MM.1S (cell line): ENCODE measurements around the gene KCTD7.
"Not testable (repeated sequence)": the region's sequence is repeated elsewhere in the genome, so short reads cannot be mapped to it uniquely, and the experiment has no call there.

Source experiments
- DNase-seq: peaks from one replicate; pipeline ENCODE4 v3.0.0-alpha.2; 2015
- H2AFZ ChIP-seq: fragments of 300-600 bp; sonication (generic); 2 replicates; pipeline ENCODE4 v1.6.0; 2016; ENCODE audit warnings: antibody characterized with exemption, low read length
- H3F3A ChIP-seq: fragments of 300-600 bp; sonication (generic); 2 replicates; pipeline ENCODE4 v1.6.1; 2016; ENCODE audit warnings: mild to moderate bottlenecking, antibody characterized with exemption, low read length, moderate library complexity, mixed read lengths; ENCODE audit not compliant: insufficient read depth
- H3K27ac ChIP-seq: fragments of 300-600 bp; sonication (generic); 2 replicates; pipeline ENCODE4 v1.5.1; 2016; ENCODE audit warnings: mild to moderate bottlenecking, low read length
- H3K27me3 ChIP-seq: fragments of 300-600 bp; sonication (generic); replicated peaks from 2 replicates; pipeline ENCODE4 v1.6.0; 2016; ENCODE audit warnings: low read length; ENCODE audit not compliant: insufficient read depth
- H3K36me3 ChIP-seq: fragments of 300-600 bp; sonication (generic); replicated peaks from 2 replicates; pipeline ENCODE4 v1.6.1; 2016; ENCODE audit warnings: mild to moderate bottlenecking, low read length, mixed read lengths; ENCODE audit not compliant: insufficient read depth
- H3K4me1 ChIP-seq: fragments of 300-600 bp; sonication (generic); 2 replicates; pipeline ENCODE4 v1.6.1; 2016; ENCODE audit warnings: low read length, mixed read lengths
- H3K4me2 ChIP-seq: fragments of 300-600 bp; sonication (generic); 2 replicates; pipeline ENCODE4 v1.6.0; 2016; ENCODE audit warnings: low read depth, low read length
- H3K4me3 ChIP-seq: fragments of 300-600 bp; sonication (generic); 2 replicates; pipeline ENCODE4 v1.5.1; 2016; ENCODE audit warnings: low read length, mixed read lengths
- H3K79me2 ChIP-seq: fragments of 300-600 bp; sonication (generic); 2 replicates; pipeline ENCODE4 v1.6.1; 2016; ENCODE audit warnings: mixed run types, low read length, mixed read lengths
- H3K9ac ChIP-seq: fragments of 300-600 bp; sonication (generic); 2 replicates; pipeline ENCODE4 v1.6.1; 2016; ENCODE audit warnings: low read length, mixed read lengths
- H3K9me2 ChIP-seq: fragments of 300-600 bp; sonication (generic); replicated peaks from 2 replicates; pipeline ENCODE4 v1.6.1; 2016; ENCODE audit warnings: mild to moderate bottlenecking, low read length, mixed read lengths; ENCODE audit not compliant: insufficient read depth
- H3K9me3 ChIP-seq: fragments of 300-600 bp; sonication (generic); replicated peaks from 2 replicates; pipeline ENCODE4 v1.6.1; 2016; ENCODE audit warnings: mild to moderate bottlenecking, low read length, mixed read lengths; ENCODE audit not compliant: insufficient read depth
- H4K20me1 ChIP-seq: fragments of 300-600 bp; sonication (generic); 2 replicates; pipeline ENCODE4 v1.6.1; 2016; ENCODE audit warnings: mild to moderate bottlenecking, low read length, moderate library complexity, mixed read lengths; ENCODE audit not compliant: insufficient read depth
- EZH2 ChIP-seq: fragments of 300-600 bp; sonication (generic); optimal IDR thresholded peaks from 2 replicates; pipeline ENCODE3; 2017; ENCODE audit warnings: low read depth, mild to moderate bottlenecking, antibody characterized with exemption, low read length, mixed read lengths
- EZH2phosphoT487 ChIP-seq: fragments of 300-600 bp; sonication (generic); IDR thresholded peaks from 2 replicates; pipeline ENCODE4 v1.6.1; 2018; ENCODE audit warnings: antibody characterized with exemption, low read length
- TF ChIP-seq, protein P1 (sequence below): fragments of 300-600 bp; sonication (generic); IDR thresholded peaks from 2 replicates; pipeline ENCODE4 v1.5.1; 2016; ENCODE audit warnings: antibody characterized with exemption, low read length, mixed read lengths

Gene KCTD7

GRCh38 chr7:66628361-66629221 is at the start of gene KCTD7:
Gene KCTD7 (plus strand): TSS chr7:66628881. CDS start chr7:66629065, 184 bp downstream.
- peak within 1 kb of the TSS; percentile 95 for H3K4me3 ChIP-seq
- no peaks in the 10 kb centered on the region for H3K9me3 ChIP-seq
- peaks cover 13% of the 10 kb centered on the region; the same call in 1 of the 2 replicates for H3K79me2 ChIP-seq
- H3K4me2 ChIP-seq, result peak within 1 kb of the TSS; percentile 78
- 0 out of 2 replicates have a peak, but pooled peaks cover 3% of the 10 kb centered on the region for H3K27me3 ChIP-seq
- H3K27ac ChIP-seq, result peak within 1 kb of the TSS; percentile 72
- H3K36me3 ChIP-seq, result no peaks in the 10 kb centered on the region
- H4K20me1 ChIP-seq, result no peaks in the 10 kb centered on the region
- peak within 1 kb of the TSS; percentile 80 for H3K9ac ChIP-seq
- peaks cover 25% of the 10 kb centered on the region for H3K4me1 ChIP-seq
- peak; percentile 98 for DNase-seq
- H3K9me2 ChIP-seq, result no peaks in the 10 kb centered on the region
- no peak for TF ChIP-seq EZH2
- TF ChIP-seq EZH2phosphoT487, result no peak
- TF ChIP-seq, protein P1, sequence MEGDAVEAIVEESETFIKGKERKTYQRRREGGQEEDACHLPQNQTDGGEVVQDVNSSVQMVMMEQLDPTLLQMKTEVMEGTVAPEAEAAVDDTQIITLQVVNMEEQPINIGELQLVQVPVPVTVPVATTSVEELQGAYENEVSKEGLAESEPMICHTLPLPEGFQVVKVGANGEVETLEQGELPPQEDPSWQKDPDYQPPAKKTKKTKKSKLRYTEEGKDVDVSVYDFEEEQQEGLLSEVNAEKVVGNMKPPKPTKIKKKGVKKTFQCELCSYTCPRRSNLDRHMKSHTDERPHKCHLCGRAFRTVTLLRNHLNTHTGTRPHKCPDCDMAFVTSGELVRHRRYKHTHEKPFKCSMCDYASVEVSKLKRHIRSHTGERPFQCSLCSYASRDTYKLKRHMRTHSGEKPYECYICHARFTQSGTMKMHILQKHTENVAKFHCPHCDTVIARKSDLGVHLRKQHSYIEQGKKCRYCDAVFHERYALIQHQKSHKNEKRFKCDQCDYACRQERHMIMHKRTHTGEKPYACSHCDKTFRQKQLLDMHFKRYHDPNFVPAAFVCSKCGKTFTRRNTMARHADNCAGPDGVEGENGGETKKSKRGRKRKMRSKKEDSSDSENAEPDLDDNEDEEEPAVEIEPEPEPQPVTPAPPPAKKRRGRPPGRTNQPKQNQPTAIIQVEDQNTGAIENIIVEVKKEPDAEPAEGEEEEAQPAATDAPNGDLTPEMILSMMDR, result no peak
- H2AFZ ChIP-seq, result peak within 1 kb of the TSS; percentile 77
- peaks cover 17% of the 10 kb centered on the region for H3F3A ChIP-seq

GRCh38 chr7:66580380-66580779 is 48.3 kb upstream of the KCTD7 start:
- not testable (repeated sequence) for H3K9me3 ChIP-seq, H3K9ac ChIP-seq, H3K4me1 ChIP-seq, DNase-seq, H3K27ac ChIP-seq, H3K36me3 ChIP-seq, H3K4me3 ChIP-seq, H3K9me2 ChIP-seq, H3K4me2 ChIP-seq, H3F3A ChIP-seq, H3K27me3 ChIP-seq, H4K20me1 ChIP-seq, H2AFZ ChIP-seq
- H3K79me2 ChIP-seq, result peaks cover 85% of the 10 kb centered on the region

- not testable (repeated sequence) for H3K4me2 ChIP-seq, H3K4me1 ChIP-seq, H3K9me2 ChIP-seq, H2AFZ ChIP-seq, H3F3A ChIP-seq, H3K36me3 ChIP-seq, DNase-seq, H3K27me3 ChIP-seq, H4K20me1 ChIP-seq, H3K4me3 ChIP-seq, H3K9ac ChIP-seq, H3K27ac ChIP-seq, H3K9me3 ChIP-seq
- peaks cover 86% of the 10 kb centered on the region for H3K79me2 ChIP-seq
Measured at GRCh38 chr7:66582816-66583489, 45.7 kb upstream of the KCTD7 start.

DNA sequence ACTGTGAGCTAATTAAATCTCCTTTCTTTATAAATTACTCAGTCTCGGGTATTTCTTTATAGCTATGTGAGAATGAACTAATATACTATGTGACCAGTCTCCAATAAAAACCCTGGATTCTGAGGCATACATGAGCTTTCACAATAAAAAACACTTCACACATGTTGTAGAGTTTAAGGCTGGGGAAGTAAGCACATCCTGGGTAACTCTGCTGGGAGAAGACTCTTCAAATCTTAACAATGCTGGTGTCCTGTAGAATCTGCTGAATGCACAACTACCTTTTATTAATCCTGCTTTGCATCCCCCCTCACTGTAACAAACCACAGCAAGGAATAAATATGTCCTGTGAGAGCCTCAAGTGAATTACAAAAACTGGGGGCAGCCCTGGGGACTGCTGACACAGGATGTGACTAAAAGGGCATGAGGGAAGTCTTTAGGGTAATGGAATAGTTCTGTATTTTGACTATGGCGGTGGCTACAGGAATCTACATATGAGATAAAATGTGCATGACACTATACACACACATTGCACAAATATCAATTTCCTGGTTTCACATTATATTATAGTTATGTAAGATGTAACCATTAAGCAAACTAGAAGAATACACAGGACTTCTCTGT is 45.1 kb upstream of the KCTD7 start:
- Histone ChIP-seq H3F3A (no peaks in the 10 kb centered on the region), H3K9me2 (no peaks in the 10 kb centered on the region), H3K36me3 (no peaks in the 10 kb centered on the region), H3K4me2 (no peak overlapping the region), H3K4me1 (no peaks in the 10 kb centered on the region), H3K27ac (no peak overlapping the region), H2AFZ (no peak overlapping the region), H4K20me1 (no peaks in the 10 kb centered on the region), H3K9ac (no peak overlapping the region), H3K27me3 (no peaks in the 10 kb centered on the region), H3K9me3 (no peaks in the 10 kb centered on the region), H3K4me3 (no peak overlapping the region), H3K79me2 (peaks cover 89% of the 10 kb centered on the region)
- TF ChIP-seq EZH2phosphoT487, result no peak
- no peak for DNase-seq
